HK-2 (cell line): ENCODE results near the gene TSPEAR.

Source experiments
- DNase-seq: peaks from one replicate; pipeline ENCODE4 v3.0.0-alpha.2; 2018; ENCODE audit not compliant: unreplicated experiment

TSPEAR gene

GRCh38 chr21:44711327-44712202 is at the start of gene TSPEAR:
TSS of gene TSPEAR (minus strand) at chr21:44711572. CDS start at chr21:44711514, 58 bp downstream.
- no peak for DNase-seq

GRCh38 chr21:44760376-44760775 is 49.0 kb upstream of the TSPEAR start:
- DNase-seq, result no peak

- DNase-seq, result no peak
Observed at GRCh38 chr21:44759628-44760285, 48.4 kb upstream of the TSPEAR start.

- DNase-seq, result no peak
Observed at GRCh38 chr21:44758781-44759627, 47.6 kb upstream of the TSPEAR start.

- no peak for DNase-seq
Observed at GRCh38 chr21:44758141-44758561, 46.8 kb upstream of the TSPEAR start.

- no peak for DNase-seq
Observed at GRCh38 chr21:44757731-44758130, 46.4 kb upstream of the TSPEAR start.

GRCh38 chr21:44756423-44757185 is 45.2 kb upstream of the TSPEAR start:
- DNase-seq, result no peak

GRCh38 chr21:44755227-44755626 is 43.9 kb upstream of the TSPEAR start:
- DNase-seq, result no peak

- DNase-seq, result no peak
Observed at GRCh38 chr21:44753357-44753756, 42.0 kb upstream of the TSPEAR start.

- no peak for DNase-seq
Observed at GRCh38 chr21:44752671-44753235, 41.4 kb upstream of the TSPEAR start.

- DNase-seq, result no peak
Observed at GRCh38 chr21:44751799-44752636, 40.6 kb upstream of the TSPEAR start.

- DNase-seq, result no peak
Observed at GRCh38 chr21:44751186-44751798, 39.9 kb upstream of the TSPEAR start.

GRCh38 chr21:44750675-44751025 is 39.3 kb upstream of the TSPEAR start:
- no peak for DNase-seq

GRCh38 chr21:44749759-44750674 is 38.6 kb upstream of the TSPEAR start:
- DNase-seq, result no peak

- DNase-seq, result no peak
Observed at GRCh38 chr21:44749116-44749758, 37.9 kb upstream of the TSPEAR start.

- DNase-seq, result no peak
Observed at GRCh38 chr21:44748621-44749020, 37.2 kb upstream of the TSPEAR start.

- no peak for DNase-seq
Observed at GRCh38 chr21:44742418-44743153, 31.2 kb upstream of the TSPEAR start.

- DNase-seq, result no peak
Observed at GRCh38 chr21:44741921-44742320, 30.5 kb upstream of the TSPEAR start.
